ENCODE data around the gene SLC30A1. TPM values are rescaled to one million over a fixed set of nuclear protein-coding genes. Genes with fewer than 3 reads are reported as not detected.

Gene SLC30A1
- polyA plus RNA-seq, 3 donors, result 11.9 to 15.4 (median 13.2) TPM

DNA sequence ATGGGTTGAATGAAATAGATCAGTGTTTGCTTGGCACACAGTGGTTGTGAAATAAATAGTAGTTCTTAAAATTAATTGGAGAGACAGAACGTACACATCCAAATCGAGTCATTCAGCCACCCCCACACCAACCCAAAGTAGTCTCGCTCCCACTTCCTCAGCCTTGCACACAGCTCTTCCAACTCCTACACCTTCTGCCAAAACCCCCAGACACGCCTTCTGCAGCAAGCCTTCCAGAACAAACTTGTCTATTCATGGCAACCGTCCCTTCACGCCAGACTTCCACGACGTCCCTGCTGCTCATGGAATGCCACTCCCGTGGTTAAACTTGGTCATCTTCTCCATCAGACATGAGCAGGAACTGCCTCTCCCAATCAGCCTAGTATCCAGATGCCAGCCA is 49.5 kb downstream of the SLC30A1 start:
- Mint-ChIP-seq H3K4me1 (peaks cover 16% of the 10 kb centered on the region), H3K27me3 (ENCODE audit: low read depth in 3 of 3) (peaks cover 0 to 2% (median 0%) of the 10 kb centered on the region in 3 donors), H3K27ac (no peak overlapping the region), H3K36me3 (no peaks in the 10 kb centered on the region), H3K9me3 (peaks cover 0 to 2% (median 0%) of the 10 kb centered on the region in 7 donors), H3K4me3 (no peak overlapping the region)
- intact Hi-C loops (cut with micrococcal nuclease), result no loop called here
- Histone ChIP-seq H2AFZ (ENCODE audit: insufficient read depth, low read depth, low read length, poor library complexity, severe bottlenecking) (no peak overlapping the region), H3K36me3 (replicated peaks in 1 of 2; ENCODE audit: control insufficient read depth in 1 of 2, insufficient read depth in 2 of 2, low read length in 2 of 2) (no peaks in the 10 kb centered on the region), H3K4me3 (replicated peaks in 1 of 3; ENCODE audit: low read depth in 2 of 3, low read length in 3 of 3) (no peak overlapping the region), H3K9ac (ENCODE audit: insufficient read depth, low read length, poor library complexity, severe bottlenecking) (no peak overlapping the region), H3K27ac (ENCODE audit: low read depth in 1 of 2, low read length in 2 of 2) (no peak overlapping the region), H4K20me1 (ENCODE audit: insufficient read depth, low read length) (no peaks in the 10 kb centered on the region), H3K9me3 (replicated peaks in 1 of 2; ENCODE audit: control insufficient read depth in 1 of 2, insufficient read depth in 1 of 2, low read length in 2 of 2) (no peaks in the 10 kb centered on the region), H3K4me1 (ENCODE audit: control insufficient read depth in 1 of 2, insufficient read depth in 2 of 2, low read length in 2 of 2) (peaks cover 3 to 6% of the 10 kb centered on the region in 2 donors), H3K4me2 (replicated peaks; ENCODE audit: extremely low read depth, low read length, poor library complexity, severe bottlenecking) (no peak overlapping the region), H3K27me3 (ENCODE audit: control insufficient read depth in 2 of 2, insufficient read depth in 2 of 2, low read length in 2 of 2) (no peaks in the 10 kb centered on the region), H3K79me2 (ENCODE audit: insufficient read depth, low read length) (no peaks in the 10 kb centered on the region)
- 73% methylated on average over 9 of the region's 9 CpGs for WGBS (ENCODE audit: insufficient coverage)
- DNase-seq, result no peak
- no peak for TF ChIP-seq CTCF (IDR thresholded peaks at IDR 0.05)

- H3K9me3 Mint-ChIP-seq, result peaks cover 0 to 2% (median 0%) of the 10 kb centered on the region in 7 donors
- no peaks in the 10 kb centered on the region for H3K36me3 Mint-ChIP-seq
- no peaks in the 10 kb centered on the region for H4K20me1 ChIP-seq (ENCODE audit: insufficient read depth, low read length)
- WGBS (ENCODE audit: insufficient coverage), result 92% methylated on average over 4 of the region's 7 CpGs
- H3K27me3 Mint-ChIP-seq (ENCODE audit: low read depth in 3 of 3), result peaks cover 0 to 2% (median 0%) of the 10 kb centered on the region in 3 donors
- H3K36me3 ChIP-seq (replicated peaks in 1 of 2; ENCODE audit: control insufficient read depth in 1 of 2, insufficient read depth in 2 of 2, low read length in 2 of 2), result no peaks in the 10 kb centered on the region
- H3K27me3 ChIP-seq (ENCODE audit: control insufficient read depth in 2 of 2, insufficient read depth in 2 of 2, low read length in 2 of 2), result no peaks in the 10 kb centered on the region
- H3K4me1 ChIP-seq (ENCODE audit: control insufficient read depth in 1 of 2, insufficient read depth in 2 of 2, low read length in 2 of 2), result peaks cover 3 to 6% of the 10 kb centered on the region in 2 donors
- H3K27ac Mint-ChIP-seq, result no peak overlapping the region
- H3K4me2 ChIP-seq (replicated peaks; ENCODE audit: extremely low read depth, low read length, poor library complexity, severe bottlenecking), result no peak overlapping the region
- DNase-seq, result no peak
- H2AFZ ChIP-seq (ENCODE audit: insufficient read depth, low read depth, low read length, poor library complexity, severe bottlenecking), result no peak overlapping the region
- no peak overlapping the region for H3K4me3 Mint-ChIP-seq
- no peaks in the 10 kb centered on the region for H3K79me2 ChIP-seq (ENCODE audit: insufficient read depth, low read length)
- H3K9ac ChIP-seq (ENCODE audit: insufficient read depth, low read length, poor library complexity, severe bottlenecking), result no peak overlapping the region
- TF ChIP-seq CTCF (IDR thresholded peaks at IDR 0.05), result no peak
- no peaks in the 10 kb centered on the region for H3K9me3 ChIP-seq (replicated peaks in 1 of 2; ENCODE audit: control insufficient read depth in 1 of 2, insufficient read depth in 1 of 2, low read length in 2 of 2)
- peaks cover 16% of the 10 kb centered on the region for H3K4me1 Mint-ChIP-seq
- no peak overlapping the region for H3K27ac ChIP-seq (ENCODE audit: low read depth in 1 of 2, low read length in 2 of 2)
- no peak overlapping the region for H3K4me3 ChIP-seq (replicated peaks in 1 of 3; ENCODE audit: low read depth in 2 of 3, low read length in 3 of 3)
- intact Hi-C loops (cut with micrococcal nuclease), result no loop called here
These were observed 50.0 kb downstream of the SLC30A1 start for GRCh38 chr1:211529011-211529410.

Data from CD14-positive monocyte (primary cell).